ENCODE results near the gene SAT2.
"Not testable (repeated sequence)": the region's sequence is repeated elsewhere in the genome, so short reads cannot be mapped to it uniquely, and the experiment has no call there.

The SAT2 gene

GRCh38 chr17:7627250-7628121, at the start of gene SAT2:
SAT2 (minus strand) TSS chr17:7627821; CDS start chr17:7627635, 186 bp downstream.
- DNase-seq: peak; percentile 68 to 74

- DNase-seq: no peak
Observed at GRCh38 chr17:7676533-7676932, 48.9 kb upstream of the SAT2 start.

DNA sequence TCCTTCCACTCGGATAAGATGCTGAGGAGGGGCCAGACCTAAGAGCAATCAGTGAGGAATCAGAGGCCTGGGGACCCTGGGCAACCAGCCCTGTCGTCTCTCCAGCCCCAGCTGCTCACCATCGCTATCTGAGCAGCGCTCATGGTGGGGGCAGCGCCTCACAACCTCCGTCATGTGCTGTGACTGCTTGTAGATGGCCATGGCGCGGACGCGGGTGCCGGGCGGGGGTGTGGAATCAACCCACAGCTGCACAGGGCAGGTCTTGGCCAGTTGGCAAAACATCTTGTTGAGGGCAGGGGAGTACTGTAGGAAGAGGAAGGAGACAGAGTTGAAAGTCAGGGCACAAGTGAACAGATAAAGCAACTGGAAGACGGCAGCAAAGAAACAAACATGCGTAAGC, 47.3 kb upstream of the SAT2 start:
- no peak for DNase-seq

- peak; percentile 50 to 63 for DNase-seq
Observed at GRCh38 chr17:7673239-7673638, 45.6 kb upstream of the SAT2 start.

- DNase-seq: no peak
Observed at GRCh38 chr17:7668482-7668881, 40.9 kb upstream of the SAT2 start.

GRCh38 chr17:7667656-7668406, 40.2 kb upstream of the SAT2 start:
- DNase-seq: no peak

DNA sequence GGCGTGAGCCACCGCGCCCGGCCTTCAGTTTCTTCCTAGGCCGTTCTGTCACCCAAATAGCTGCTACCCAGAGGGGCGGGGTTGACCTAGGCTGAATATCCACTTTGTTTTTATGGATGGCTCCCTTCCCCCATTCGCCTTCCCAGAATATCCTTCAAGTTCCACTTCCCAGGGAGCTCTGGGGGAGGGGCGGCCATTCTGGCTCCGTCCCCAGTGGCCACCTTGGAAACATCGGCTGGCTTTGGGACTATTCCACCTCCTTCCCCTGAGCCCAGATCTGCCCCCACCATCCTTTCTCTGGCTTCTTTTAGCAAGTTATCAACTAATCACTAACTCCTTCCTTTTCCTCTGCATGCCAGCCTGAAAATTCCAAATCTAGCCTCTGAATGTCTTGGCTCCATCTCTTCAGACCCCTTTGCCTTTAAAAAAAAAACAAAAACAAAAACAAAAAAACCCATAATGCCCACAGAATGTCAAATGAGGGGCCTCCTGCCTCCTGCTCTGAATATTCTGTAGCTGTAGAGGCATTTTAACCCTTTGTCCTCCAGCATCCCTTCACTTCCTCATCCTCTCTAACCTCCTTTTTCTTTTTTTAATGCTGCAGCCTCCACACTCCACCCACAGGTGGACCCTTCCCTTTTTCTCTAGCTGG, 29.5 kb upstream of the SAT2 start:
- no peak for DNase-seq

DNA sequence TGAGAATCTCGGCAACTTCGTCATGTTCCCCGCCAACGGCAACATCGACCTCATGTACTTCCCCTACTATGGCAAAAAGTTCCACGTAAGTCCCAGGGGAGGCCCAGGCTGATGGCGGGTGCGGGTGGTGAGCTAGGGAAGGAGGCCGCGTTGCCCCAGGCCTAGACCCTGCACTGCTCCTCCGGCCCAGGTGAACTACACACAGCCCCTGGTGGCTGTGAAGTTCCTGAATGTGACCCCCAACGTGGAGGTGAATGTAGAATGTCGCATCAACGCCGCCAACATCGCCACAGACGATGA, 27.9 kb upstream of the SAT2 start:
- no peak for DNase-seq

- DNase-seq: no peak
Observed at GRCh38 chr17:7654832-7655540, 27.4 kb upstream of the SAT2 start.

GRCh38 chr17:7652388-7653356, 25.1 kb upstream of the SAT2 start:
- no peak for DNase-seq

DNA sequence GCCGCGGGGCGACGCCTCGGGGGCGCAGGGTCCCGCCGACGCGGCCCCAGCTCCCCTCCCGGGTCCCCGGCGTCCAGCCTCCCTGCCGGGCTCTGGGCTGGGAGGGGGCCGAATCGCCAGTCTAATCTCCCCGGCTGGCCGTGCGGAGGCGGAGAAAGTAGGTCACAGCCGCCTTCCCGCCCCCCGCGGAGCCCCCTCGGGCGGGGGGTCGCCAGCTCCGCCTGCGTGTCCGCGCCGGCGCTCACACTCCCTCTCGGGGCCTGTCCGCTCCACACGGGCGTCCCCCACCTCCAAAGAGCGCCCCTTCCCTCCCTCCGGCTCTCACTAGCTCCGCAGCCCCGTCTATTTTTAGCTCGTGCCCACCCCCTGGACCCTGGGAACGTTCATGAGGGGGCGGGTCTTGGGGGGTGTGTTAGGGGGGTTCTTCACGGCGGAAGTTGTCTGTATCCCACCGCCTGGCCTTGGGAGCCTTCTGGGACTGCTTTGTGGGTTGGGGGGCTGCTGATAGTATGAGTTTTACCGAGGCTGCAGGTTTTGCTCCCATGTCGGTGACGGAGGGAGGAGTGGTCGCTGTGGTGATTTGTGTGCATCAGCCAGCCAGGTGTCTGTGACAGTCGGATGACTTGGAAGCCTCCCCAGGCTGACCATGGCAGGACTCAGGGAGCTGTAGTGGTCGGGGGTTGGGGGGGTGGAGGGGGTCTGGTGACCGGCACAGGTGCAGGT, 24.2 kb upstream of the SAT2 start:
- DNase-seq: no peak

DNA sequence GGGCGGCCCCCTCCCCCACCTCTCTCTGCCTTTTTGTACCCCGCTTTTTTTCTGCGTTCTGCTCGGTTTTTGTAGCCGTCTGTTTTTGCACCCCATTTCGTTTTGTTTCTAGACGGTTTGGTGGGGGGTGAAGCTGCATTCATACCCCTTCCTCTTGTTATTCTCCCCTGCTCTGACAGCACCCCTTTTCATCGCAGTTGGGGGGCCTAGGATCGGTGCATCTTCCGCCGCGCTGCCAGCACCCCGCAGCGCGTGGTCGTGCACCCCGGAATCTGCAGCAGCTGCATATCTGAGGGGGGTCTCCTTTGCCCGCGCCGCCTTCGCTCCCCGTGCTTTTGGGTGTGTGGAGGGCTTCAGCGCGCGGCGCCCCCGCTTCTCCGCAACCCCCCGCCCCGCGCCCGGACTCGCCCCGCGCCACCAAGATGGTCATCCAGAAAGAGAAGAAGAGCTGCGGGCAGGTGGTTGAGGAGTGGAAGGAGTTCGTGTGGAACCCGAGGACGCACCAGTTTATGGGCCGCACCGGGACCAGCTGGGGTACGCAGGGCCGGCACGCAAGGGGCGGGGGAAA, 23.6 kb upstream of the SAT2 start:
- no peak for DNase-seq

DNA sequence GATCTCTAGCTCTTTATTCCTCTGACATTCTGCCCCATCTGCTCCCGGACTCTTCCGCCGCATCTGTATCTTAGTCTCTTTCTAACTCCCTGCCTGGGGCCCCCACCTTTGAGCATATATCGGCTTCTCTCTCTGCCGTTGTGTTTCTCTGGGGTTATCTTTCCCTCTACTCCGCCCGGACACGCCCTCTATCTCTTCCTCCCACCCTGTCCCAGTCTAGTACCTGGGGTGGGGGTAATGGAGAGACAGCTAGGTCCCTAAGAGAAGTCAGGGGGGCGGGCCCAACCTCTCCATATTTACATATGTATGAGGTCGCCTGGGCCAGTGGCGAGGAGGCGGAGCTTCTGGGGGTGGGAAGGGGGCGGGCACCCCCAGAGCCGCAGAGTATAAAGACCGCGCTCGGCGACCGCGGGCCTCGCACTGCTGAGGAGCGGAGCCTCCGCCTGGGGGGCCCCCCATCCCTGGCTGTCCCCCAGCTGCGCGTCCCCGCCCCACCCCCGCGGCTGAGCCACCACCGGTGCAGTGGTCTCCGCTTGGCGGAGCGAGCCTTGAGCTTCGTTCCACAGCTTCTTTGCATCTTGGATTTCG, 23.0 kb upstream of the SAT2 start, which contains the start of gene ATP1B2:
TSS of gene ATP1B2 (plus strand) at position 418 of the 588 bp plus-strand sequence. CDS start 593 bp downstream, outside the sequence.
- peak; percentile 49 to 53 for DNase-seq

GRCh38 chr17:7647018-7647417, 19.4 kb upstream of the SAT2 start:
- no peak for DNase-seq

GRCh38 chr17:7646457-7646856, 18.8 kb upstream of the SAT2 start:
- no peak for DNase-seq

DNA sequence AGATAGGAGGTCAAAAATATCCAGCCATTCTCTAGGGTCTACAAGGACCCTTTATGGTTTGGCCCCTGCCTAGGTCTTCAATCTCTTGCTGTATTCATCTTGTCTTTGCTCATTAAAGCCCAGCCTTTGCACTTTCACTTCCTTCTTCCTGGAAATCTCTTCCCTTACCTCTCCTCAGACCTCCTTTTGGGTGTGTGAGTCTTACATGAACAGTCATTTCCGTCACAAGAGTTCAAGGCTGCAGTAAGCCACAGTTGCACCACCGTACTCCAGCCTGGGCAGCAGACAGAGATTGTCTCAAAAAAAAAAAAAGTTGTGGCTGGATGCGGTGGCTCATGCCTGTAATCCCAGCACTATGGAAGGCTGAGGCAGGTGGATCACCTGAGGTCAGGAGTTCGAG, 17.2 kb upstream of the SAT2 start:
- DNase-seq: no peak

GRCh38 chr17:7641635-7642034, 14.0 kb upstream of the SAT2 start:
- not testable (repeated sequence) for DNase-seq

GRCh38 chr17:7640783-7641182, 13.2 kb upstream of the SAT2 start:
- no peak for DNase-seq

DNA sequence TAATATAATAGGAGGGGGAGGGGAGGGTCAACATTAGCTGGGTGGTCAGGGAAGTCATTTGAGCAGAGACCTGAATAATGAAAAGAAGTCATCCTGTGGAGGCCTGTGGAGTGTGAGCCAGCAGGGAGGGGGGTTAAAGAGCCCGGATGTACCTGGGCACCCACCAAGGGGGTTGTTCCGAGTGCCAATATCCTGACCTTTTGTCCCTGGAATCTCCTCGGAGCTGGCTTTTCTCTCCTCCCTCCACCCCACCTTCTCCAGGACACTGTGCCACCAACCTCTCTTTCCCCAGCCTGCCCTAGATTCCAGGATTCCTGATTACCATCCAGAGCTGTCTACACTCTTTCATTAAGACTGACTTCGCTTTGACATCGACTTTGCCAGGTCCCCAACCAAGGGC, 8.5 kb upstream of the SAT2 start:
- DNase-seq: no peak

DNA sequence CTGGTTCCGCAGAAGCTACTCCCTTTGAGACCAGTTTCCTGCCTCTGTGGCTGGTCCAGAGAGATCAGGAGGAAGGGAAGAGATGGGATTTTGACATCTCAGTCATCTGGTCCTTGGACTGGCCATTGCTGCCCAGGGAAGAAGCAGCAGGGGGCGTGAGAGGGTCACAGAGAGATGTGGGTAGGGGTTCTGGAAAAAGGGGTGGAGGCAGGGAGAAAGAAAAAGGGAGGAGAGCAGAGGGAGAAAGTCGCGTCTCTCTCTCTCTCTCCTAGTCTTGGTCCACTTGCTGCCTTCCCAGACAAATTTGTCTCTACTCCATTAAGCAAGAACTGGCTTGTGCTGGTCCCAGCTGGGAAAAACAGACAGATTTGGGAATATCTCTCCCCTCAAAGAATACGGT, 6.8 kb upstream of the SAT2 start:
- DNase-seq: peak in 1 of 2 donors; percentile 18
